Kidney tubule cell (primary cell): ENCODE measurements around the gene ZFP69B.
A peak's percentile ranks its signal among the peaks of the same experiment; 100 is the strongest.

Source experiments
- DNase-seq: peaks from one replicate; pipeline ENCODE4 v3.0.0-alpha.2; 2018; ENCODE audit warnings: low spot score

The ZFP69B gene

GRCh38 chr1:40449684-40450494 lies at the start of gene ZFP69B:
TSS of gene ZFP69B (plus strand) at chr1:40450476. CDS start at chr1:40450962, 486 bp downstream.
- DNase-seq, result peak; percentile 91

DNA sequence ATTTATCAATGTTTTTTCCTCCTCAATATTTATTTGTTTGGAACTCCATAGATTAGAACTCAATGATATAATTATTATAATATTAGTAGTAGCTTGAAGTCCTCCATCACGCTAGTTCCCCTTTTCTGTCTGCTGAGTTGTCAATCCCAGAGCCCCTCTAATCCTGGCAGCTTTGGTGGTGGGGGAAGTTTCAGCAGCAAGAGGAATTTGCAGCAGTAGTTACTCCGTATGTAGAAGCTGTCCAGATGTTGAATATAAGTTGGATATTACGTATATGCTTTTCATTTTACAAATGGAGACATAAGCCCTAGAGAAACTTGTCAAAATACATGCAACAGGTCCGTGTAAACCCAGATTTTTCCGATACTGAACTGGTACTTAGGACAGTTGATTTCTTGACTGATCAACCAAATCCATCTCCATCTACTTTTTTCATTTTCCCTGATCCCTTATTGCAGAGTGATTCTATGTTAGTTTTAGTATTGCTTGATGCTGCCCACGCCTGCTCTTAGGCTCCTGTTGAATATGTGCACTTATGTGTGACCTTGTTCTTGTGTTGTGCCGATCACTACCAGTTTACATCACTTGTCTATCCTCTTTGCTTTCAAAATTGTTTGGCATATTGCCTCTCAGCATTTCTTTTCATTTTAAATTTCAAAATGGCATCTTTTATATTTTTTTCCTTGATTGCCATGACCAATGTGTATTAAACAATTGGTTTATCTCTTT lies 48.6 kb upstream of the ZFP69B start:
- DNase-seq, result no peak

DNA sequence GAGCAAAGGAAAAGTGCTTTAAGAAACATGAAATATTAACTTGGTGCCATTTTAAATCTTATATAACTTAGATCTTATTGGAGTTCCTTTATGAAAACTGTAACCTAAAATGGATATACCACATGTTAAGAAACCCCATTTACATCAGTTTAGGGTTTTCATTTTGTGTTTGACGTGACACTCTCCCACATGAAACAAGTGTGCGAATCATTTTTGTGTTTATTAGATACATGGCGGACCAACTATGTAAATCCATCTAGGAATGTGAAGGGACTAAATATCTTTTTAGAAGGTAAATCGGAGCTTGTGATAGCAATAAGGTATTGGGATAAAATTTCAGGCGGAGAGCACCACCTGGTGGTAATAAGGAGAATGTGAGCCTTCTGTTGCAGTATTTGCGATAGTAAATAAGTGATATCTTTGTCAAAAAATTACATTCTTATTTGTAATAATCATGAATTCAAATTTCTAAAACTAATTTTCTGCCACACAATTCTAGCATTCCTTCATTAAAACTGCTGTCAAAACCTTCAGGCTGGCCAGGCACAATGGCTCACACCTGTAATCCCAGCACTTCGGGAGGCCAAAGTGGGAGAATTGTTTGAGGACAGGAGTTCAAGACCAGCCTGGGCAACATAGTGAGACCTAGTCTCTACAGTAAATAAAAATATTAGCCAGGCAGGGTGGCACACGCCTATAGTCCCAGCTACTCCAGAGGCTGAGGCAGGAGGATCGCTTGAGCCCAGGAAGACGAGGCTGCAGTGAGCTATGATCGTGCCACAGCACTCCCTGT lies 45.4 kb upstream of the ZFP69B start:
- peak; percentile 64 for DNase-seq

DNA sequence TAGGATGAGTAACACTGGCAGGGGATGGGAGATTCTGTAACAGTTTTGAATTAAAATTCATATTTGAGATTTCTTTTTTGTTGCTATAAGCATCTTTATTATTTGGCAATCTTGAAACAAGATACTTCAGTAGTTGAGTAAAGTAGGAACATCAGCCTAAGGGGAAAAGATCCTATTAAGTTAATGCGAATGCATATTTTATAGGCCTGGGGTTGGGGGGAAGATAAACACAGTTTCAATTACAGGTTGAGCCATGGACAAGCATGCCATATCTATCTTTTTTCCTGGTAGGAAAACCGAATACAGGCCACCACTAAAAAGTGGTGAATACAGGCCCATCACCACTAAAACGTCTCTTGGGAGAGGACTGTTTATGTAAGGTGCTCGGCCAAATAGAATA lies 44.5 kb upstream of the ZFP69B start:
- no peak for DNase-seq

- no peak for DNase-seq
Observed at GRCh38 chr1:40407453-40407852, 42.8 kb upstream of the ZFP69B start.

GRCh38 chr1:40409467-40409866 lies 40.8 kb upstream of the ZFP69B start:
- no peak for DNase-seq

DNA sequence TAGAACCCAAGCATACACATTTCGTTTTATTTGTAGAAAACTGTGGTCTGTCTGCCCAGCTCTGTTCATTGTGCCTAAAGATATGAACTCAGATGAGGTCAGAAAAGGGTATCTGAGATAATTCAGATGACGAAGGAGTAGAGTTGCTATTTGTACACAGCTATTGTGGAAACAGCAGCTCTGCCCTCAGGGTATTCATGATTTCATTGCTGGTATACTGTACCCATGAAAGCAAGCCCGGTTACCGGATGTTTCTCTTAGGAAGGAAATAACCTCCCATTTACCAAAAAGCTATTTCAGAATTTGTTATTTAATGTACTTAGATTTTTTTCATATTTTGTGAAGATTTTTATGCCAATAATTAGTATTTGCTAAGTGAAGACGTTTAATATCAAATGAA lies 39.0 kb upstream of the ZFP69B start:
- no peak for DNase-seq

DNA sequence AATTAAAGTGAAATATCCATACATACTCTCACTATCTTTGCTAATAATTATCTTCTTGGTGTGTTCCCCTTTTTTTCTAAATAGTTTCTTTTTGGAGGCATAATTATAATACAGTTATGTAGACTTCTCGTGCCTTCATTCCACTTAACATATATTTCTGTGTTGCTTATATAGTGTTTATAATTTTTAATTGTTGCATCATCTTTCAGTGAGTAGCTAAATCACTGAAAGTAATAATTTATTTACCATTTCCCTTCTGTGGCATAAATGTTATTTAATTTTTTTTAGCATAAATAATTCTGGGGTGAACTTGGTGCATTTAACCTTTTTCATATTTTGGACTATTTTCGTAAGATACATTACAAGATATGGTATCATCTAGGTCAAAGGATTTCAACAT lies 38.4 kb upstream of the ZFP69B start:
- DNase-seq, result no peak

DNA sequence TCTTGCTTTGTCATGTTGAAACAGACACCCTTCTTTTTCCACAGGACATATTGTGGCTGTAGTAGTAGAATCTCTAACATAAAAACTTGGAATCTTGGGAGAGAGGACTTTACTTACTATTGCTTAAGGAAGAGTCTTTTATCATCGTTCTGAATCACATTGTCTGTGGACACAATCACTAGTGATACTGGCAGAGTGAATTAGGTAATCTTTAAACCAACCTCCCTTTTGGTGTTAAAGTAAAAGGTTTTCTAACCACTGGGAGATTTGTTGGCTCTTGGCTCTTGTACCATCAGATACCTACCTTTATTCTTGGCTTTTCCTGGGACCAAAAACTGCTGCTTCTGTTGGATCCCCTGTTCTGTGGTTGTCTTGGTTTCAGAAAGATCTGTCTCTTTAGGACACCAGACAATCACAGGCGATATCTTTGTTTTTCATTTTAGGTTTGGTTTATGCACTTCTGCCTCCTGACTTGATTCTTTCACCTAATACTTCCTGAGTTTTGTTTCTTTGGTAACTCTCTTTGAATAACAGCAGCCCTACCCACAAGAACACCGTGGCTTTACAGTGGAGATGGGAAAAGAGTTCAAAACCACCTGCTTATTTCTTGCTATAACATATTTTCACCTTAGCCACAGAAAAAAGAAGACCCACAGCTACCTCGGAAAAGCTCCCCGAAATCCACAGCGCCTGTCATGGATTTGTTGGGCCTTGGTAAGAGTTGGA lies 36.6 kb upstream of the ZFP69B start:
- no peak for DNase-seq

GRCh38 chr1:40414331-40414730 lies 35.9 kb upstream of the ZFP69B start:
- no peak for DNase-seq

GRCh38 chr1:40416709-40417108 lies 33.6 kb upstream of the ZFP69B start:
- DNase-seq, result no peak

GRCh38 chr1:40421431-40422384 lies 28.6 kb upstream of the ZFP69B start:
- no peak for DNase-seq

GRCh38 chr1:40422630-40423263 lies 27.5 kb upstream of the ZFP69B start:
- DNase-seq, result no peak

GRCh38 chr1:40423264-40423642 lies 27.0 kb upstream of the ZFP69B start:
- DNase-seq, result no peak

- DNase-seq, result no peak
Observed at GRCh38 chr1:40423951-40424618, 26.2 kb upstream of the ZFP69B start.

- DNase-seq, result no peak
Observed at GRCh38 chr1:40425198-40425597, 25.1 kb upstream of the ZFP69B start.

- DNase-seq, result no peak
Observed at GRCh38 chr1:40431385-40431784, 18.9 kb upstream of the ZFP69B start.

- no peak for DNase-seq
Observed at GRCh38 chr1:40432644-40433390, 17.5 kb upstream of the ZFP69B start.

GRCh38 chr1:40435471-40435870 lies 14.8 kb upstream of the ZFP69B start:
- peak; percentile 29 for DNase-seq
